DND-41 (cell line): ENCODE data around the gene CDC42SE2.
"Not testable (repeated sequence)": the region's sequence is repeated elsewhere in the genome, so short reads cannot be mapped to it uniquely, and the experiment has no call there.

Experiments
- ATAC-seq: fragments of 200-7000 bp; cut with Tn5 transposase; 3 replicates; pipeline ENCODE4 v1.9.1; 2021; ENCODE audit warnings: low read depth; ENCODE audit not compliant: insufficient read depth
- DNase-seq: peaks from one replicate; pipeline ENCODE4 v3.0.0-alpha.2; 2020
- H2AFZ ChIP-seq: 2 replicates; pipeline ENCODE4 v1.6.0; 2012; ENCODE audit warnings: low read depth, low read length
- H3K27ac ChIP-seq: 2 replicates; pipeline ENCODE4 v1.5.1; 2012; ENCODE audit warnings: low read length, inconsistent platforms
- H3K27me3 ChIP-seq: fragments of 200-600 bp; sonication (generic); 2 replicates; pipeline ENCODE4 v1.6.0; 2012; ENCODE audit warnings: low read length, mild to moderate bottlenecking, inconsistent platforms; ENCODE audit not compliant: insufficient read depth, poor library complexity
- H3K36me3 ChIP-seq: 2 replicates; pipeline ENCODE4 v1.5.1; 2012; ENCODE audit warnings: low read length, inconsistent platforms; ENCODE audit not compliant: insufficient read depth
- H3K4me1 ChIP-seq: 2 replicates; pipeline ENCODE4 v1.5.1; 2012; ENCODE audit warnings: mild to moderate bottlenecking, low read length; ENCODE audit not compliant: insufficient read depth
- H3K4me2 ChIP-seq: 2 replicates; pipeline ENCODE4 v1.6.0; 2012; ENCODE audit warnings: mild to moderate bottlenecking, moderate library complexity, low read length, inconsistent platforms; ENCODE audit not compliant: insufficient read depth
- H3K4me3 ChIP-seq, 2 experiments: fragments of 200-600 bp in 1 of 2; shearing (Covaris generic) in 1 of 2; 2 replicates each; pipeline ENCODE4 v1.5.1; 2012 to 2016; ENCODE audit warnings: inconsistent platforms in 2 of 2, low read length in 2 of 2, mild to moderate bottlenecking in 2 of 2, low read depth in 1 of 2, moderate library complexity in 1 of 2
- H3K79me2 ChIP-seq: 2 replicates; pipeline ENCODE4 v1.6.0; 2012; ENCODE audit warnings: low read length, inconsistent platforms; ENCODE audit not compliant: insufficient read depth
- H3K9ac ChIP-seq: 2 replicates; pipeline ENCODE4 v1.6.0; 2012; ENCODE audit warnings: low read depth, mild to moderate bottlenecking, inconsistent platforms, low read length, moderate library complexity
- H3K9me3 ChIP-seq: 2 replicates; pipeline ENCODE4 v1.5.1; 2012; ENCODE audit warnings: low read length, moderate library complexity, mild to moderate bottlenecking, inconsistent platforms; ENCODE audit not compliant: insufficient read depth, severe bottlenecking
- H4K20me1 ChIP-seq: 2 replicates; pipeline ENCODE4 v1.6.0; 2012; ENCODE audit warnings: low read length; ENCODE audit not compliant: insufficient read depth
- CTCF ChIP-seq: IDR thresholded peaks from 2 replicates; pipeline ENCODE4 v1.5.1; 2012; ENCODE audit warnings: borderline replicate concordance, low read length, moderate library complexity, mild to moderate bottlenecking; ENCODE audit not compliant: poor library complexity, severe bottlenecking; ENCODE audit errors: extremely low read depth
- EZH2 ChIP-seq: IDR thresholded peaks from 3 replicates; pipeline ENCODE4 v1.6.1; 2012; ENCODE audit warnings: borderline replicate concordance, low read depth, mild to moderate bottlenecking, moderate library complexity, low read length, inconsistent platforms; ENCODE audit not compliant: severe bottlenecking

CDC42SE2 gene

GRCh38 chr5:131250751-131251475 lies 12.9 kb upstream of the CDC42SE2 start:
- no peak overlapping the region for H3K9ac ChIP-seq

GRCh38 chr5:131252824-131253171 lies 11.1 kb upstream of the CDC42SE2 start:
- Histone ChIP-seq H3K9me3 (no peaks in the 10 kb centered on the region), H3K9ac (peak overlapping the region; percentile 57), H3K36me3 (peaks cover 9% of the 10 kb centered on the region; the same call in 1 of the 2 replicates), H2AFZ (peak overlapping the region; percentile 89), H3K27me3 (no peaks in the 10 kb centered on the region), H4K20me1 (no peaks in the 10 kb centered on the region), H3K79me2 (peaks cover 21% of the 10 kb centered on the region), H3K4me3 (peak overlapping the region; percentile 20 to 62; a peak in 3 of 4 replicates), H3K4me2 (peak overlapping the region; percentile 76), H3K27ac (peak overlapping the region; percentile 95), H3K4me1 (peaks cover 40% of the 10 kb centered on the region)
- DNase-seq (peak; percentile 89), ATAC-seq (peak; percentile 98)
- TF ChIP-seq CTCF (no peak), EZH2 (no peak)

More at GRCh38 chr5:131250751-131251475, 12.9 kb upstream of the CDC42SE2 start:
- Histone ChIP-seq H3K4me1 (peaks cover 40% of the 10 kb centered on the region), H2AFZ (no peak overlapping the region), H3K79me2 (peaks cover 20% of the 10 kb centered on the region), H3K36me3 (no peaks in the 10 kb centered on the region), H3K4me3 (no peak overlapping the region), H3K27me3 (no peaks in the 10 kb centered on the region), H3K27ac (no peak overlapping the region), H3K4me2 (no peak overlapping the region), H3K9me3 (peaks cover 5% of the 10 kb centered on the region), H4K20me1 (no peaks in the 10 kb centered on the region)
- DNase-seq (no peak), ATAC-seq (no peak)
- TF ChIP-seq CTCF = no peak

GRCh38 chr5:131254025-131254424 lies 9.8 kb upstream of the CDC42SE2 start:
- H4K20me1 ChIP-seq, H3K9me3 ChIP-seq, H3K27me3 ChIP-seq, DNase-seq, H3K4me3 ChIP-seq, H2AFZ ChIP-seq, ATAC-seq: not testable (repeated sequence)
- Histone ChIP-seq H3K79me2 (peaks cover 21% of the 10 kb centered on the region), H3K4me2 (peak overlapping the region; percentile 76), H3K4me1 (peaks cover 40% of the 10 kb centered on the region), H3K27ac (peak overlapping the region; percentile 95; the same call in 1 of the 2 replicates), H3K9ac (0 out of 2 replicates have a peak overlapping the region, but pooled peaks have one; percentile 57), H3K36me3 (peaks cover 15% of the 10 kb centered on the region; the same call in 1 of the 2 replicates)

GRCh38 chr5:131254741-131255140 lies 9.1 kb upstream of the CDC42SE2 start:
- Histone ChIP-seq H3K4me1 (peaks cover 40% of the 10 kb centered on the region), H3K36me3 (peaks cover 16% of the 10 kb centered on the region; the same call in 1 of the 2 replicates), H3K27me3 (no peaks in the 10 kb centered on the region), H3K27ac (peak overlapping the region; percentile 48; the same call in 1 of the 2 replicates), H4K20me1 (no peaks in the 10 kb centered on the region), H3K79me2 (peaks cover 21% of the 10 kb centered on the region), H3K9ac (no peak overlapping the region), H3K4me3 (no peak overlapping the region), H2AFZ (no peak overlapping the region), H3K9me3 (no peaks in the 10 kb centered on the region), H3K4me2 (peak overlapping the region; percentile 14; the same call in 1 of the 2 replicates)
- ATAC-seq (no peak), DNase-seq (no peak)
- TF ChIP-seq EZH2 (no peak), CTCF (no peak)
